WTC11 (cell line): ENCODE results near the gene OSR1. TPM values are rescaled to one million over a fixed set of nuclear protein-coding genes. Genes with fewer than 3 reads are reported as not detected.

Experiments used
- ATAC-seq: fragments of 200-7000 bp; cut with Tn5 transposase; 2 replicates; pipeline ENCODE4 v1.10.0; 2021; ENCODE audit warnings: mild to moderate bottlenecking, moderate library complexity
- CTCF ChIA-PET: fragments of 300-600 bp; sonication (Branson Sonifier 250); formaldehyde crosslinking; loops from one replicate; lab custom pipeline; 2021; ENCODE audit warnings: antibody characterized with exemption; lab: Charles Lee
- POLR2A ChIA-PET: fragments of 350-600 bp; sonication (Branson Sonifier 250); formaldehyde crosslinking; loops from one replicate; lab custom pipeline; 2021; ENCODE audit warnings: antibody characterized with exemption; lab: Charles Lee
- DNase-seq: peaks from one replicate; pipeline ENCODE4 v3.0.0; 2021; ENCODE audit warnings: low spot score
- H3K27ac Mint-ChIP-seq: 2 replicates; pipeline ENCODE4 v1.8.0; 2021; ENCODE audit warnings: mixed read lengths
- H3K27me3 Mint-ChIP-seq: 2 replicates; pipeline ENCODE4 v1.8.0; 2021; ENCODE audit warnings: low read depth, mild to moderate bottlenecking, moderate library complexity, mixed read lengths
- H3K36me3 Mint-ChIP-seq: 2 replicates; pipeline ENCODE4 v1.8.0; 2021; ENCODE audit warnings: mixed read lengths
- H3K4me1 Mint-ChIP-seq: 2 replicates; pipeline ENCODE4 v1.8.0; 2022; ENCODE audit warnings: mixed read lengths
- H3K4me3 Mint-ChIP-seq: 2 replicates; pipeline ENCODE4 v1.8.0; 2021; ENCODE audit warnings: mild to moderate bottlenecking, moderate library complexity, mixed read lengths
- H3K9me3 Mint-ChIP-seq: 2 replicates; pipeline ENCODE4 v1.8.0; 2021; ENCODE audit warnings: mixed read lengths
- CREM ChIP-seq: sonication (generic); formaldehyde crosslinking; IDR thresholded peaks from 2 replicates; pipeline ENCODE4 v1.8.1; 2022; ENCODE audit warnings: mild to moderate bottlenecking, missing genetic modification reagents, moderate library complexity
- E2F1 ChIP-seq: sonication (generic); formaldehyde crosslinking; IDR thresholded peaks from 2 replicates; pipeline ENCODE4 v1.8.0; 2022; ENCODE audit warnings: mild to moderate bottlenecking, missing genetic modification reagents
- E2F5 ChIP-seq: sonication (generic); formaldehyde crosslinking; IDR thresholded peaks from 2 replicates; pipeline ENCODE4 v1.8.1; 2022; ENCODE audit warnings: mild to moderate bottlenecking, moderate library complexity, missing genetic modification reagents
- ELF4 ChIP-seq: sonication (generic); formaldehyde crosslinking; IDR thresholded peaks from 2 replicates; pipeline ENCODE4 v1.8.1; 2022; ENCODE audit warnings: low read depth, mild to moderate bottlenecking, moderate library complexity, missing genetic modification reagents
- GABPB1 ChIP-seq: sonication (generic); formaldehyde crosslinking; IDR thresholded peaks from 2 replicates; pipeline ENCODE4 v1.8.1; 2023; ENCODE audit warnings: mild to moderate bottlenecking, missing genetic modification reagents
- GRHL2 ChIP-seq: fragments of 250-450 bp; sonication (Bioruptor Pico); IDR thresholded peaks from 2 replicates; pipeline ENCODE4 v1.8.0; 2022; ENCODE audit warnings: mild to moderate bottlenecking, moderate library complexity; ENCODE audit not compliant: insufficient replicate concordance, severe bottlenecking
- MAX ChIP-seq: sonication (generic); formaldehyde crosslinking; IDR thresholded peaks from 2 replicates; pipeline ENCODE4 v1.8.0; 2022; ENCODE audit warnings: mild to moderate bottlenecking, missing genetic modification reagents
- MXD4 ChIP-seq: fragments of 250-450 bp; sonication (Bioruptor Pico); IDR thresholded peaks from 2 replicates; pipeline ENCODE4 v1.8.0; 2021; ENCODE audit warnings: mild to moderate bottlenecking, moderate library complexity, borderline replicate concordance
- NR1H2 ChIP-seq: sonication (generic); formaldehyde crosslinking; IDR thresholded peaks from 2 replicates; pipeline ENCODE4 v1.9.0; 2021; ENCODE audit warnings: mild to moderate bottlenecking, moderate library complexity, missing genetic modification reagents
- OVOL2 ChIP-seq: fragments of 250-450 bp; sonication (Bioruptor Pico); IDR thresholded peaks from 2 replicates; pipeline ENCODE4 v1.9.0; 2021; ENCODE audit warnings: mild to moderate bottlenecking, borderline replicate concordance
- PRRX2 ChIP-seq: fragments of 250-450 bp; sonication (Bioruptor Pico); IDR thresholded peaks from 2 replicates; pipeline ENCODE4 v1.8.0; 2021; ENCODE audit warnings: mild to moderate bottlenecking
- SOX15 ChIP-seq: fragments of 250-450 bp; sonication (Bioruptor Pico); IDR thresholded peaks from 2 replicates; pipeline ENCODE4 v1.9.0; 2021; ENCODE audit warnings: mild to moderate bottlenecking
- TEAD4 ChIP-seq: sonication (generic); formaldehyde crosslinking; IDR thresholded peaks from 2 replicates; pipeline ENCODE4 v1.8.0; 2022; ENCODE audit warnings: mild to moderate bottlenecking, missing genetic modification reagents
- ZNF532 ChIP-seq: fragments of 250-450 bp; sonication (Bioruptor Pico); IDR thresholded peaks from 2 replicates; pipeline ENCODE4 v1.9.0; 2021; ENCODE audit warnings: mild to moderate bottlenecking, borderline replicate concordance
- ZNF671 ChIP-seq: fragments of 250-450 bp; sonication (Bioruptor Pico); IDR thresholded peaks from 2 replicates; pipeline ENCODE4 v1.8.0; 2021; ENCODE audit warnings: mild to moderate bottlenecking
- total RNA-seq: library from RNA; stranded (reverse); gene quantifications from 3 replicates; pipeline ENCODE4 v1.2.3, GENCODE V29; 2021
- TF ChIP-seq, protein P1 (sequence below): sonication (generic); formaldehyde crosslinking; IDR thresholded peaks from 2 replicates; pipeline ENCODE4 v1.8.0; 2022; ENCODE audit warnings: mild to moderate bottlenecking, missing genetic modification reagents
- TF ChIP-seq, protein P2 (sequence below): sonication (generic); formaldehyde crosslinking; IDR thresholded peaks from 2 replicates; pipeline ENCODE4 v1.8.1; 2023; ENCODE audit warnings: mild to moderate bottlenecking, moderate library complexity, missing genetic modification reagents
- TF ChIP-seq, protein P3 (sequence below): sonication (generic); formaldehyde crosslinking; IDR thresholded peaks from 2 replicates; pipeline ENCODE4 v1.8.1; 2022; ENCODE audit warnings: low read depth, missing genetic modification reagents, borderline replicate concordance
- TF ChIP-seq, protein P4 (sequence below): fragments of 250-450 bp; sonication (Bioruptor Pico); IDR thresholded peaks from 2 replicates; pipeline ENCODE4 v1.9.0; 2021; ENCODE audit warnings: mild to moderate bottlenecking

OSR1 gene
- total RNA-seq, 1 experiment from 2014 or later, result 0.22 TPM

DNA sequence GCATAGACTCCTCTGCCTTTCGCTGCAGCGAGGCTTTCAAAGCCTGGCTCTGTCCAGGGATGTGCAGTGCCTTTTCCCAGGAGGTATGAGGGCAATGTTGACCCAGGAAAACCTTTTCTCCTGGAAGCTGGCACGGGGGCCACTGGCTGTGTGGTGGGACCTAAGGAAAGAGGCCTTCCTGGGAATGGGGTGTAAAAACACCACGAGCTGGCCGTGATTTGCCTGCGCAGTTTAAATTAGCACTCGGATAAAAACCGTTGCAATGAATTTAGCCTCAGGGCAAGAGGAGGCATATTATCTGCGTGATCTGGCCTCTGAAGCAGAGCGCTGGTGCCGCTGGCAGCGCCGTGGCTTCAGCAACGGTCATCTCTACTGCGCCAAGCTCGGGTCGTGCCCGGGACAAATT is 3.0 kb downstream of the OSR1 start (continued):
- TF ChIP-seq MAX (CRISPR knock-in tag) (no peak), CREM (CRISPR knock-in tag) (no peak), NR1H2 (no peak), GABPB1 (CRISPR knock-in tag) (no peak), ELF4 (no peak), ZNF671 (CRISPR knock-in tag) (no peak), GRHL2 (CRISPR knock-in tag) (no peak), TEAD4 (CRISPR knock-in tag) (no peak)
- TF ChIP-seq, protein P1, sequence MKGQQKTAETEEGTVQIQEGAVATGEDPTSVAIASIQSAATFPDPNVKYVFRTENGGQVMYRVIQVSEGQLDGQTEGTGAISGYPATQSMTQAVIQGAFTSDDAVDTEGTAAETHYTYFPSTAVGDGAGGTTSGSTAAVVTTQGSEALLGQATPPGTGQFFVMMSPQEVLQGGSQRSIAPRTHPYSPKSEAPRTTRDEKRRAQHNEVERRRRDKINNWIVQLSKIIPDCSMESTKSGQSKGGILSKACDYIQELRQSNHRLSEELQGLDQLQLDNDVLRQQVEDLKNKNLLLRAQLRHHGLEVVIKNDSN (CRISPR knock-in tag), result no peak
- TF ChIP-seq, protein P2, sequence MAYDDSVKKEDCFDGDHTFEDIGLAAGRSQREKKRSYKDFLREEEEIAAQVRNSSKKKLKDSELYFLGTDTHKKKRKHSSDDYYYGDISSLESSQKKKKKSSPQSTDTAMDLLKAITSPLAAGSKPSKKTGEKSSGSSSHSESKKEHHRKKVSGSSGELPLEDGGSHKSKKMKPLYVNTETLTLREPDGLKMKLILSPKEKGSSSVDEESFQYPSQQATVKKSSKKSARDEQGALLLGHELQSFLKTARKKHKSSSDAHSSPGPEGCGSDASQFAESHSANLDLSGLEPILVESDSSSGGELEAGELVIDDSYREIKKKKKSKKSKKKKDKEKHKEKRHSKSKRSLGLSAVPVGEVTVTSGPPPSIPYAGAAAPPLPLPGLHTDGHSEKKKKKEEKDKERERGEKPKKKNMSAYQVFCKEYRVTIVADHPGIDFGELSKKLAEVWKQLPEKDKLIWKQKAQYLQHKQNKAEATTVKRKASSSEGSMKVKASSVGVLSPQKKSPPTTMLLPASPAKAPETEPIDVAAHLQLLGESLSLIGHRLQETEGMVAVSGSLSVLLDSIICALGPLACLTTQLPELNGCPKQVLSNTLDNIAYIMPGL (CRISPR knock-in tag), result no peak
- TF ChIP-seq, protein P3, sequence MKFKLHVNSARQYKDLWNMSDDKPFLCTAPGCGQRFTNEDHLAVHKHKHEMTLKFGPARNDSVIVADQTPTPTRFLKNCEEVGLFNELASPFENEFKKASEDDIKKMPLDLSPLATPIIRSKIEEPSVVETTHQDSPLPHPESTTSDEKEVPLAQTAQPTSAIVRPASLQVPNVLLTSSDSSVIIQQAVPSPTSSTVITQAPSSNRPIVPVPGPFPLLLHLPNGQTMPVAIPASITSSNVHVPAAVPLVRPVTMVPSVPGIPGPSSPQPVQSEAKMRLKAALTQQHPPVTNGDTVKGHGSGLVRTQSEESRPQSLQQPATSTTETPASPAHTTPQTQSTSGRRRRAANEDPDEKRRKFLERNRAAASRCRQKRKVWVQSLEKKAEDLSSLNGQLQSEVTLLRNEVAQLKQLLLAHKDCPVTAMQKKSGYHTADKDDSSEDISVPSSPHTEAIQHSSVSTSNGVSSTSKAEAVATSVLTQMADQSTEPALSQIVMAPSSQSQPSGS (CRISPR knock-in tag), result no peak

DNA sequence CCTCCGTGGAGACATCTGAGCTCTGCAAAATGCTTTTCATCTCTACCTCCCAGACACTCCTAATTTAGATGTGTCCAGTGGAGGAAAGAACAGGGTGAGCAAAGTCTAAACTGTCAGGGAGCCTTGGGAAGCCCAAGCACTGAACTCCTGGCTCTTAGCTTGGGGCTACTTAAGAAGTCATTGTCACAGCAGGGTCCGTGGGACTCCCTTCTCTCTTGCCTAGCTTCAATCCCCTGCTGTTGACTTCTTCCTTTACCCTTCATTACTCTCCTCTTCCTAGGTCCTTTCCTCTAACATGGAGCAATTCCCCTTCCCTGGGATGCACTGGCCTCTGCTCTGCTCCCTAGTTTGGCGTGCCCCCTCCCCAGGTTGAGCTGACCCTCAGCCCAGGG is 3.4 kb downstream of the OSR1 start:
- peaks cover 52% of the 10 kb centered on the region for H3K4me1 Mint-ChIP-seq
- no peak for TF ChIP-seq SOX15 (CRISPR knock-in tag)
- TF ChIP-seq MXD4 (CRISPR knock-in tag), result no peak
- TF ChIP-seq CREM (CRISPR knock-in tag), result no peak
- TF ChIP-seq TEAD4 (CRISPR knock-in tag), result no peak
- no peak for TF ChIP-seq E2F1
- TF ChIP-seq E2F5 (CRISPR knock-in tag), result no peak
- no peak for TF ChIP-seq OVOL2 (CRISPR knock-in tag)
- TF ChIP-seq PRRX2 (CRISPR knock-in tag), result no peak
- TF ChIP-seq, protein P4, sequence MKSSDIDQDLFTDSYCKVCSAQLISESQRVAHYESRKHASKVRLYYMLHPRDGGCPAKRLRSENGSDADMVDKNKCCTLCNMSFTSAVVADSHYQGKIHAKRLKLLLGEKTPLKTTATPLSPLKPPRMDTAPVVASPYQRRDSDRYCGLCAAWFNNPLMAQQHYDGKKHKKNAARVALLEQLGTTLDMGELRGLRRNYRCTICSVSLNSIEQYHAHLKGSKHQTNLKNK (CRISPR knock-in tag), result no peak
- no peak for TF ChIP-seq ZNF532 (CRISPR knock-in tag)
- ChIA-PET POLR2A (no interaction called here), CTCF (interaction anchor here (1.5 kb wide), 1 partner anchor 14 kb away, joined by 4 read pairs; no protein-coding TSS in a partner anchor)
- H3K27me3 Mint-ChIP-seq, result peaks cover 99% of the 10 kb centered on the region
- DNase-seq, result no peak
- 0 out of 2 replicates have a peak, but pooled peaks cover 3% of the 10 kb centered on the region for H3K36me3 Mint-ChIP-seq
- H3K9me3 Mint-ChIP-seq, result no peaks in the 10 kb centered on the region
- no peak overlapping the region for H3K27ac Mint-ChIP-seq
- no peak overlapping the region for H3K4me3 Mint-ChIP-seq
- ATAC-seq, result no peak
